A204.1 (cell line): Measurements from ENCODE around the gene BTBD16.

Experiments
- FAIRE-seq: peaks from 2 replicates; lab custom pipeline; 2012; peaks lifted over from hg19 to GRCh38; lab: Jason Lieb, UNC

BTBD16 gene

DNA sequence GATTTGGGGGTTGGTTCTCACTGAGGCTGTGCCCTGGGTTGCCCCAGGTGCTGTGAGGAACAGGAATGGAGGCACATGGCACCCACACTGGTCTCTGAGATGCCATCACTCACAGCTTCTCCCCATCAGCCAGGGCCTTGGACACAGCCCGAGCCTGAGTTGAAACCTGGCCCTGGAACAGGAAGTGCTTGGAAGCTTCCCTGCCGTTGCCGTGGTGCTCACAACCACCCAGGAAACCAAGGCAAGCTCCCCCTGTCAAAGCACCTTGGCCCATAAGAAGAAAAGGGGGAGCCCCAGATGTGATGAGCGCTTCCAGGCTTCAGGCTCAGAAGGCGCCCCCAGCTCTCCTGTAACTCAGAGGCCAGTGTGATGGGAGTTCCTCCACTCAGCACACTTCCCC, at the start of gene BTBD16:
TSS of gene BTBD16 (plus strand) at position 221 of the 400 bp plus-strand sequence. CDS start 3,786 bp downstream, outside the sequence.
- no peak for FAIRE-seq

DNA sequence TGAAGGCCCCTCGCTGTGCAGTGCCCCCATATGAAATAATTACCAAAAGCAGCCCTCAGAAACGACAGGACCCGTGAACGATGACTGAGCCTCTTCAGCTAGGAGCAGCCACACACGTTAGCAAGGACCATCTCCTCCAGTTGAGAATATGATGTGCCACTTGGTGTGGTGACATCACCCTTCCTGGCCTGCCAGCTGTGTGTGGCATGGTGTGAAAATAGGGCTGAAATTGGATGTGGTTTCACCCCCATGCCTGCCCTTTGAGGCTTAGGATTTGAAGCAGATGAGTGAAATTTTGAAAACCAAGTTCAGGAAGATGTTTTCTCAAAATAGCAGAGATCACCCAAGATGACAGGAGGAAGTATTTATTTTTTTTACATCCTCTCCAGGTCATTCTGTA, 49.1 kb upstream of the BTBD16 start:
- FAIRE-seq: no peak

DNA sequence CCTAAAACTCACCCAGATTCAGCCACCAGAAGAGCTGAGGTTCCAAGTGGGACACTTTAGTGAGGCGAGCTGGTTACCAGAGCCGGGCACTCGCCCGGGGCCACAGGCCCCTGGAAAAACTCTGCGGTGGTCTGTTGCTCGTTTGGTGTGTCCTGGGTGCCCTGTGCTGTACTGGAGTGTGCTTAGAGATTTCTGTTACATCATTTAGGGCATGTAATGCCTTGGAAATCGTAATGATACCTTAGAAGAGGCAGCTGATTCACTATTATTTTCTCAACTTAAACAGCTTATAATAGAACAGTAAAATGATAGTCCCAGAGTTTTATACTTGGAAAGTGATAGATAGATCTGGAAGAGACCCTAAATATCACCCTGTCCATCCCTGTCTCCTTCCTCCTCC, 48.5 kb upstream of the BTBD16 start:
- FAIRE-seq: no peak

DNA sequence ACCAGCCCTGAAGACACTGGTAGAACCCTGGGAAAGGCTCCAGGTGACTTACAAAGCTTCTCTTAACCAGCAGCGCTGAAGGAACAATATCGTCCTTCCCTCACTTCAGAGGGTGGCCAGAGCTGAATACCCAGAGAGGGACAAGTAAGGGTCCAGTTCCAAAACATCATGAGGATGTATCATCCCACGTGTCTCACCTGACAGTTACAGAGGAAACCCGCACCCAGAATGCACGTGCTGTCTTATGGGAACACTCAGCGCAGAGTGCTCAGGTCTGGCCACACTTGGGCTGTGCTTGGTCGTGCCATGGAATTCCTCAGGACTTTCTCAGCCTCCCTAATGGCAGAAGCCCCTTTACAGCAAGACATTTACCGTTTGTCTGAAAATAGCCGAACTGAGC, 46.9 kb upstream of the BTBD16 start:
- FAIRE-seq: no peak

GRCh38 chr10:122225330-122225729, 45.8 kb upstream of the BTBD16 start:
- FAIRE-seq: no peak

- FAIRE-seq: no peak
Observed at GRCh38 chr10:122227754-122228153, 43.3 kb upstream of the BTBD16 start.

DNA sequence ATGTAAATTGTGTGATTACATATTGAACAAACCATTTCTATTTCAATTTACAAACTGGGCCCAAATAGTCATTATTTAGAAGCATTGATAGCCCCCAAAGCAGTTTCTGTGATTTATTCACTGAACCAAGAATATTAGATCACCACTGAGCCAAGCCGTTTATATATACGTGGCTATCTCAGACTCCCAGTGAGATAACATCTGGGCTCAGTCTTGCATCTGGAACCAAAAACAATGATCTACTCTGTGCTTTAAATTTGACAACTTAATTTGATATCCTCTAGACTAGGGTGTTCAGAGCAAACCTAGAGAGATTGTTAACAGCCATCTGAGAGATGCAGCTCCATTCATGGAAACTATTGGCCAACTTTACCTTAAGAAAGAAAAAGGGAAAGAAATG, 41.4 kb upstream of the BTBD16 start:
- no peak for FAIRE-seq

GRCh38 chr10:122230222-122230621, 40.9 kb upstream of the BTBD16 start:
- FAIRE-seq: no peak

DNA sequence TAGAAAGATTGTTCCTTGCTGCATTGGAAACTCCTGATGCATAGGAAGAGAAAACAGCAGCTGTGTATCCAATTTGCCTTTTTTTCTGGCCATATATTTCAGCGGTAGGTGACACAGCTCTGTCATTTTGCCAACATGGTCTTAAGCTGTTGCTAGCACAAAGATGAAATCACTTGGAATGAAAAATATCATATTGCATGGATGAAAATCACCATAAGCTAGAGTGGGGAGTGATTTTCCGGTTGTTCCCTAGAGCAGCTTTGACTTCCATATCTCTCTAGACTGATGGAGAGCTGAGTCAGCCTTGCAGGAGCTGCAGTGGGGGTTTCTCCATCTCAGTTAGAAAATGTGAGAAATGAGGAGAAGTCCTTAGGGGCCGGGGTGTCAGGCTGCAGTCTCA, 38.3 kb upstream of the BTBD16 start:
- no peak for FAIRE-seq

GRCh38 chr10:122233857-122234348, 37.2 kb upstream of the BTBD16 start:
- no peak for FAIRE-seq

DNA sequence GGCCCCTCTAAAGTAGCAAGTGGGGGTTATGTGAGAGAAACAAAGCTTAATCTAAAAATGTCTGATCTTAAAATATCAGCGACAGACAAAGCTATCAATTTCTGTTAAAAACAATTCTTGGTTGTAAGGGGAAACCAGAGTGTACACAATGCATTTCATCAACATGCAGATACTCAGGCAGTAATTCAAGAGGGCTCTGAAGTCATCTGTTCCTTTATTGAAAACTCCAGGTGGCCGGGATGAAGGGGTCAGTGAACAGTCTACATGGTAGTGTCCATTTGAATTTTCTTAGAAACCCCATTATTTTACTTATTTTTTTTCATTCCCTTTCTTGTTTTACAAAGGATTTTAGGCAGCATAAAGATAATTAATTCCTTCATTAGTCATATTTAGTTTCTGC, 36.7 kb upstream of the BTBD16 start:
- no peak for FAIRE-seq

DNA sequence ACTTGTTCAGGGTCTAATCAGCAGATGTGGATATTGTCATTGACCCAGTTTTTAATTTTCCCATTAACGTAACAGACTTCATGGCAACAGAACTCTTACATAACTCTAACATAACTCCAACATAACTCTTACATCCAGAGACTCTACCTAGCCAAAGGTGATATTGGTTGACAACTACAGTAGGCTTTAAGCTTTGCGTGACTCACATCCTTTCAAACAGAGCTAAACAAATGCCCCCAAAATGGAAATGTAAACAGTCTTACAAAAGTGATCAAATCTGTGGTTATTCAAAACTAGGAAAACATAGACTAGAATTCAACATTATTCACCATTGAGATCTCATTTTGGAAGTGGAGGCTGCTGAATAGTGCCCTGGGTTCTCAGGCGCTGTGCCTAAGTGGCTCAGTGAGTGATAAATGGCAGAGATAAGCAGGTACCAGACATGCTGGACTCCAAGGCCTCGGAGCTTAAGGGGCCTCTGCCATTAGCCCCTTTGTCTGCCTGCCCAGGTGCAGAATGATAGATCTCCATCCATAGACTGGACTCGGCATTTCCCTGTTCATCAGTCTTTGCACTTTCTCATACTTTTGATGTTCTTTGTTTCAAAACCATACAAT, 34.3 kb upstream of the BTBD16 start:
- FAIRE-seq: no peak

GRCh38 chr10:122237331-122237990, 33.6 kb upstream of the BTBD16 start:
- no peak for FAIRE-seq

DNA sequence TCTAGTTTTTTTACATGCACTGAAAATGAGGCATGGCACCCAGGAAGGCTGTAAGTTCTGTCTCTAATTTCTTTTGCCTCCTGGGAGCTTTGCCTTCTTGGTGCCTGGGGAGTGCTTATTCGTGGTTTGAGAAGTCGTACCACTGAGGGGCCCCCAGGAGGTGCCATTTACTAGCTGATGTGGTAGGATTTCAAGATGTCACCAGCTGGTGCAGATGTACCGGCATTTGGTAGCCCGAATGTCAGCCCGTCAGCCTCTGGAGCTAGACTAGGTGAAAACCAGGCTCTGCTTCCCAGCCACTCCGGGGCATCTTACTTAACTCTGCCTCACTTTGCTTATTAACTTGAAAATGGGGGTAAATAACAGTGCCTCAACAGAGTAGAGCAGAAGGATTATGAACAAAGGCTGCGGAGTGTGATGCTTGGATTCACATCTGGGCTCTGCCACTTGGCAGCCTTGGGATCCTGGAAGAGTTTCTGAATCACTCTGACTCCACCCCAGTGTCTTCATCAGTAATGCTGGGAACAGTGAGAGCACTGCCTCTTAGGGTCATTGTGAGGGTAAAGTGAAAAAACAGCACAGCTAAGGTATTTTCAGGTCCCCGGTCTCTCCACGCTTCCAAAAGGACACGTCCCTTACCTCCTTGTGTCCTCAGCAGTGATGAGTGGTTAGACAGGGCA, 31.4 kb upstream of the BTBD16 start:
- no peak for FAIRE-seq

- no peak for FAIRE-seq
Observed at GRCh38 chr10:122240401-122240800, 30.7 kb upstream of the BTBD16 start.

DNA sequence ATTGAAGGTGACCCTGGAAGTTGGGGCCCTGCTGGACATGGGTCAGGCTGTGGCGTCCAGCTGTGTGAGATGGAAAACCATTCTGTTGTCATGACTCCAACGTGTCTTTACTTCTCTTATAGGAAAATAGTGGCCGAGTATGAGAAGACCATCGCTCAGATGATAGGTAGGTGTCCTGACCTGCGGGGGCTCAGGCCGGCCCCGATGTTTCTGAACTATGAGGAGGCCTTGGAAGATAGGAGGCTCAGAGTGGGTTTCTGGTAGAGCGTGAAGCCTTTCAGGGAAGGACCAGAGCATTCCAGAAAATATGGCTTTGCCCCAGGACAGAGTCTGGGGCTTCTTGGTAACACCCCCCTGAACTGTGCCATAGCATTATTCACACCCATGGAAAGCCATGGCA, 29.3 kb upstream of the BTBD16 start:
- no peak for FAIRE-seq

GRCh38 chr10:122243550-122243949, 27.5 kb upstream of the BTBD16 start:
- no peak for FAIRE-seq

DNA sequence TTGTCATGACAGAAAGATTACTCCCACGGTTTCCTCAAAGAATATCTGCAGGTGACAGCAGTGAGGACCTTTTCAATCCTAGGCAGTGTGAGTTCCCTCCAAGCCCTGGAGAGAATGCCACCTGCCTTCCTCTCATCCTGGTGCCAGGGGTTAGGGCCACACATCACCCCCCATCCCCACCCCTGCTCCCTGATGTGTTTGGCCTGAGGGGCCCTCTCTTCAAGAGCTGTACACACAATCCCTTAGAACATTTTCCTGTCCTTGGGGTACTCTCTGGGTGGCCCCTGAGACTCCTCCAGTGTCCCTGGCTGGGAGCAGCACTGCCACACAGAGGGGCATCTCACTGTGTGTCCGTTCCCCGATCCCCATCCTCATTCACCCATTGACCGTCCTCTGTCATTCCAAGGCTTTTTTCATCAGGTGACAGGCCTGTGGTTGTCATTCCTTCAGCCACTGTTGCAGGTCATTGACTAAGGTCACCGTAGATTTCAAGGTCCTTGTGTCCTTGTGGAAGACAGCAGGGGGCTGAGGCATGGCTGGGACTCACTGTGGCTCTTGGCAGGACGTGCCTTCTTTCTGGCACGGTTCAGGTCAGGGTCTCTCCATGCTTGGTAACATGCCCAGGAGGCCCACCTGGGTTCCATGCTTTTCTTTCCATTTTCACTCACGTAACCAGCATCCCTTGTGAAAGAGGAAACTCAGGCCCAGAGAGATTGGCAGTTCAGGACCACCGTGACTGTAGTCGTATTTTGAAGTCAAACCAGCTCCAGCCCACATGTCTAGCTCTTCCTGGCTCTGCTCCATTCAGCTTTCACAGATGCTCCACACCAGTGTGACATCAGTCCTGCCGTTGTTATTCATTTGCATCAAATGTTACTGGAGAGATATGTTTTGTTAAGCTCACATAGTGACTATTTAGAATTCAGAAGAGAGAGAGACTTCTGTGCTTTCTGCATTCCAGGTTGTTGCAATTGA, 26.8 kb upstream of the BTBD16 start:
- no peak for FAIRE-seq

GRCh38 chr10:122245136-122245535, 26.0 kb upstream of the BTBD16 start:
- FAIRE-seq: no peak

- FAIRE-seq: no peak
Observed at GRCh38 chr10:122245897-122246296, 25.2 kb upstream of the BTBD16 start.

DNA sequence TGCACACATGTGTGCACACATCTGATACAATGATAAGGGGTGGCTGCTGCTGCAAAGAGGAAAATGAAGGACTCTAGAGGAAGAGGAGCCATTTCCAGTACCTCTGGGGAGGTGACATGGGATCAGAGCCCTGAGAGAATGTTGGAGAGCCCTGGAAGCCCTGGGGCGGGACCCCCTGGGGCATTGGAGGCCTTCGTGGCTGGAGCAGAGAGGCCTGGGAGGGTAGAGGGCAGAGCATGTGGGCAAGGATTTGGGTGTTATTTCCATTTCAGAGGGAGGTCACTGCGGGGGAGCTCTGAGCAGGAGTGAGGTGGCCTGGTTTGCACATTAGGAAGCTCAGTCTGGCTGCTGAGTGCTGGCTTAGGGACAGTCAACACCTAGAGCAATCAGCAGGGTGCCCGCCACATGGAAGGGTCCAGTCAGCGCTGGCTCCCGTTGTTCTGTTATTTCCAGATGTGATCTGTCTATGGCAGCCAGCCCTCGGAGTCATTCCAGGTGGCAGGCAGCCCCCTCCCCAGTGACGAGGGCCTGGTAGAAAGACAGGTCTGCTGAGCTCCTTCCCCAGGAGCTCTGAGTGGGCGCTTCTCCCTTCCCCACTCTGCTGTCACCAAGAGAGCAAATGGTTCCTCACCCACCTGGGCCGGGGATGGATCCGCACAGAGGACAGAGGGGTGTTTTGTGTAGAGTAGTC, 24.1 kb upstream of the BTBD16 start:
- no peak for FAIRE-seq
